Mucosa of gallbladder (tissue), 1 donor: ENCODE results near the gene SNRNP200. TPM values are rescaled to one million over a fixed set of nuclear protein-coding genes. Genes with fewer than 3 reads are reported as not detected.
"Not testable (repeated sequence)": the region's sequence is repeated elsewhere in the genome, so short reads cannot be mapped to it uniquely, and the experiment has no call there.

Source experiments
- DNase-seq: peaks from one replicate; pipeline ENCODE4 v3.0.0-alpha.2; 2020; ENCODE audit warnings: low spot score
- total RNA-seq: library from RNA; stranded (reverse); gene quantifications from one replicate; pipeline ENCODE4 v1.2.1, GENCODE V29; 2021
- donor health status: DM: no; HTN: no; CAD: no.

Gene SNRNP200
- total RNA-seq, 1 donor from 2014 or later, result 113 TPM

DNA sequence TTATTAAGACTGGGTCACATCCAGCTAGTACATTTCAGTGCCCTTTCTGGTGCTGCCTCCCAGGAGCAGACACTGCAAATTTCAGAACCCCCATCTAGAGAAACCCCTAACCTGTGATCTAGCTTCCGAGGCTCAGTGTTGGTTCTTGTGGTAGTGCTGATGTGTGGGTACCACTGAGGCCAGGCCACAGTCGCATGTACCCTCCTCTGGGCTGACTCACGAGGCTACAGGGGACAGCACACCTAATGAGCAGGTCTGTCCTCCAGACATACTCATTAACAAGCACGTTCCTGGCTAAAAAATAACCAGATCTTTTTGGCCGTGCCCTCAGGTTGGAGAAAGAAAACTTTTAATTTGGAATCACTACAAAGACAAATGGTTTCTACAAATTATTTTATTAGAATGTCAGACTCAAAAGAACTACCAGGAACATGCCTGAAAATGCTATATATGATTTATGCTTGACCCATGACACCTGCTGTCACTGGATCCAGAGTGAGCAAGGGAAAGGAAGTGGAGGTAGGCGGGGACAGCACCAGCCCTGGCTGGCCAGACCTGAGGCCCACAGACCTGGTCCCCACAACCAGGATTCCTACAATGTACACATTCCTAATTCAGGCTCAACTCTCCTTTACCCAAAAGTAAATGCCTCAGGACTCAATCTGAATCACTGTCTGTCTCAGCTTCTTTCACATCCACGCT, 30.8 kb downstream of the SNRNP200 start:
- DNase-seq, result no peak

DNA sequence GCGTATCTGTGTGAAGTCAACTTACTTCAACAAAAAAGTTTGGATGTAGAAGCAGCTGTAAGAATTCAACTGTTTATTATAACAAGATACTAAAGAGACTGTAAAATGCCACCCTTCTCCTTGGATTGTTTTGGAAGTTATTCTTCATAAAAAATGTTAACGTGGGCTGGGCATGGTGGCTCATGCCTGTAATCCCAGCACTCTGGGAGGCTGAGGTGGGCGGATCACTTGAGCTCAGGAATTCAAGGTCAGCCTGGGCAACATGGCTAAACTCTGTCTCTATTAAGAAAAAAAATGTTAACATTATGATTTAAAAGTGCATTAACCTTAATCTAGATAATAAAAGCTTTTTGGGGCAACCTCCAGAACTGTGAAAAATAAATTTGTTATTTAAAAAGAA, 31.6 kb downstream of the SNRNP200 start:
- no peak for DNase-seq

DNA sequence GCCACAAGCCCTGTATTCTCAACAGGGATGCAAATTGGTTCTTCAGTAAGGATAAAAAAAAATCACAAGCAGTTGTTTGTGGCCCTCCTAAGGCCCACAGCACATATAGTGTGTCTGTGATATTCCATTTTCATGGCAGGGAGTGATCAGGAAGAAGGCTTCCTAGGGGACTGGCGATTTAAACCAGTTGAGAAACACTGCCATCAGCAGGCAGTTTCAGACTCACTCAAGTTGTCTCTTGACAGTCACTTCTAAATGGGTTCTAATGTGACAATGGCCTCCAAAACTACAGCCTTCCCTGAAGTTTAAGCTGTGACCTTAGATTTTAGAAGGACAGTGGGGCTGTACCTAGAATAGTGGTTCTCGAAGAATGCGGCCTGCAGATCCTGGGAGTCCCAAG, 33.4 kb downstream of the SNRNP200 start:
- no peak for DNase-seq

DNA sequence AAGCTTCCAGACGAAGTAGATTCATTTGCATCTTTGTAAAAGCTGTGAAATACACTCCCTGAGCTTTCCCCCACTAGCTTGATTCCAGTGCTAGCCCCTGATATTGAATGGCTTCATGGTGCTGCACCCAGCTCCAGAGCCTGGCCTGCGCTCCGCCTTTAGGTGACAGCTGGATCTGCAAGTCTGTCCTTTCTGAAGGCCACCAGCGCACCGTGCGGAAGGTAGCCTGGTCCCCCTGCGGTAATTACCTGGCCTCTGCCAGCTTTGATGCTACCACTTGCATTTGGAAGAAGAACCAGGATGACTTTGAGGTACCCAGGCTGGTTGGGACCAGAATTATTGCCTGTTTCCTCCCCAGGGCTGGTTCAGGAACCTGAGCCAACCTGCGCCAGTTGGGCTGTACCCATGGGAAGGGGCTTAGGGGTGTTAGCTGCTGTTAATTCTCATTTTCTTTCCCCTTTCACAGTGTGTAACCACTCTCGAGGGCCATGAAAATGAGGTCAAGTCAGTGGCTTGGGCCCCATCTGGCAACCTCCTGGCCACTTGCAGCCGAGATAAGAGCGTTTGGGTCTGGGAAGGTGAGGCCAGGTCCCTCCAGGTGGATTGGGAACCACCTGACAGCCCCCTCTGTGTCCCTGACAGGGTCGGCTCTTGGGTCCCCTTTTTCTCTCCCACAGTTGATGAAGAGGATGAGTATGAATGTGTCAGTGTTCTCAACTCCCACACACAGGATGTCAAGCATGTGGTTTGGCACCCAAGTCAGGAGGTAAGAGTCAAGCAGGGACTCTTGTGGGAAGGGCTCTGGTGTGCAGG, 38.0 kb downstream of the SNRNP200 start:
- no peak for DNase-seq

DNA sequence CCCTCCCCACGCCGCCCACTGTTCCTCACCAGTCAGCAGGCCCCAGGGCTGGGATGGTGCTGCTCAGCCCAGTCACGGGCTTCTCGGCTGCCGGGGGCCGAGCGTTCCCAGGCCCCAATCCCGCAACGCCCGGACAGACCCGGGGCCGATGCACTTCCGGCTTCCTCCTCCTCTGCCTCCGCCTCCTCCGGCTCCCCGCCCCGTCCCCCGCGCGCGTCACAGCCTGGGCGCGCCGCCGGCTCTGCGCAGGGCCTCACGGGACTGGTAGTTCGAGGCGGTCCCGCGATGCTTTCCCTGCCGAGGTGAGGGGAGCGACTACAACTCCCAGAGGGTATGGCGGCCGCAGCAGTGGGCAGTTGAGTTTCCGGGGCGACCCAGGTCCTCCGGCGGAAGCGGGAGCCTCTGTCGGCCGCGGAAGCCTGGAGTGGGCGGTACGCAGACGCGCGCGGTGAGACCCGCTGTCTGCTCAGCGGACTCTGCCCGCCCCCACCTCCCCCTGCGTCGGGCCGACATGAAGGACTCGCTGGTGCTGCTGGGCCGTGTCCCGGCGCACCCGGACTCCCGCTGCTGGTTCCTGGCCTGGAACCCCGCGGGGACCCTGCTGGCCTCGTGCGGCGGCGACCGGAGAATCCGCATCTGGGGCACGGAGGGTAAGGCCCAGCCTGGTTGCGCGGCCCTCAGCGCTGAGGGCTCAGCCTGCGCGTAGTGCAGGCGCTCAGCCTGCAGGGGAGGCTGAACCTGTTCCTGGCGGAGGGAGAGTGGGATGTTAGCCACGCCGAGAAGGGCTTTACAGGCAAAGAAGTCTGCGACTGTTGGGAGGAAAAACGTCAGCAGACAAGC, 39.3 kb downstream of the SNRNP200 start, which contains the start of the genes CIAO1 and TMEM127:
CIAO1 (plus strand) TSS at position 386 of the 840 bp plus-strand sequence; CDS start at position 512, 126 bp downstream.
TMEM127 (minus strand) TSS at position 158 of the 840 bp plus-strand sequence. CDS start 616 bp downstream, outside the sequence.
- peak; percentile 98 for DNase-seq

DNA sequence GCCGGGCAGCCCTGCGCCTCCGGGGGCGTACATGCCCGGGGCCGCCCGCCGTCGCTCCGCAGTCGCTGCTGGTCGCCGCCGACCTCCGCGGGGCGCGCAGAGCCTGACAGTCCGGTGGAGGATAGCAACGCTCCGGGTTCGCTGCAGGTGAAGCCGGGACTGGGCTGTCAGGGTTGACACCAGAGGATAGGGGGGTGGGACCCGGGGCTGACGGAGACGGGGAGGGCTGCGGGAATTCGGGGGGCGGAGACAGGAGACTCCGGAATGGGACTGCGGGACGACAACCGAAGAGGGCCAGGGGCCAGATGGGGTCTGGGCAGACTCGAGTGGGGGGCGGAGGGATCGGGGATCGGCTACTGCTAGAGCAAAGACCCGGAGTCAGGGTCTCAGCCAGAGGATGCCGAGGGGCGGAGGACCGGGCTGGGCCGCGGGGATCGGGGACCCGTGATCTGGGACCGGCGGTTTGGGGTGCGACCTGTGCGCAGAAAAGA, 40.0 kb downstream of the SNRNP200 start:
- DNase-seq, result no peak

DNA sequence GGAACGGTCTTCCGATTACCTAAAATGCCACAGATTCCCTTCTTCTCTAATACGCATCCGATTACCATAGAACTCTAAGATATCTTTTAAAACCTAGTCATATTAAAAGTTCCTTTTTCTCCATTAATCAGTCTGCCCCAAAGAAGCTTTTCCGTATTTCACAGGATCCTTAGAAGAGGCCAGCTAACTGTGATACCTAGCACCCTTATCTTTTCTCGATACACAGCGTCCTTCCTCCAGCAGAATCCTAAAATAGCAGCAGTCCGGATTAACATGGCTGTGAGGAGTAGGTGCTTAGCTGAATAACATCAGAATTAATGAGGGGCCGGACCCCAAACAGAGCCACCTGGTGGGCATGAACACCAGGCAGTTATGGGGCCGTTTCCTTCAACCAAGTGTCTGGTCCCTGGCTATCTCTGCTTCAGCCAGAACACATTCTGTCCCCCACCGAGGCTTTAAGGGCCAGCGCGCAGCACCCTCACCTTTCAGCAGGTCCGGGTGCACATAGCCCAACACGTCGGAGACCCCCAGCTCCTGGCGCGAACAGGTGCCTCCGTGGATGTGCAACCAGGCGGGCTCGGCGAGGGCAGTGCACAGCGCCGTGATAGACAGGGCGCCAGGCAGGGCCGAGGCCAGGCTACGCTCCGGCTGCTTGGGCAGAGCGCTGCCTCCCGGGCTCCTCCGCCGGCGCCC, 40.5 kb downstream of the SNRNP200 start:
- no peak for DNase-seq

DNA sequence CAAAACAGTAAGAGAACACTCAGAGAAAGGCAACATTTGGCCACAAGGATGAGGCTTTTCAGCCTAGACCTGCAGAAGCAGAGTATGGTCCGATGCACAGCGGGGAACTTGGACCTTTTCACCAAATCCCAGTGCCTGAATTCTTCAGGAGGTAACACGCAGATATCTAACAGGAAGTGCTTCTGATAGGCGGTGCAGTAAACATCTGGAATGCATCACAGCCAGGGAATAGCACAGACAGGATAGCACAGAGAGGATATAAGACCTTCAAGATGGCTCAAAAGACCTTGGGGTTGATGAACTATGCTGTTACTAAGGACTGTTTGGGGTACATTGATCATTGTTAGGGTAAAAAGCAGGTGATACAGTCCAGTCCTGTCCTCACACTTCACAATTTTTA, 41.3 kb downstream of the SNRNP200 start:
- no peak for DNase-seq

DNA sequence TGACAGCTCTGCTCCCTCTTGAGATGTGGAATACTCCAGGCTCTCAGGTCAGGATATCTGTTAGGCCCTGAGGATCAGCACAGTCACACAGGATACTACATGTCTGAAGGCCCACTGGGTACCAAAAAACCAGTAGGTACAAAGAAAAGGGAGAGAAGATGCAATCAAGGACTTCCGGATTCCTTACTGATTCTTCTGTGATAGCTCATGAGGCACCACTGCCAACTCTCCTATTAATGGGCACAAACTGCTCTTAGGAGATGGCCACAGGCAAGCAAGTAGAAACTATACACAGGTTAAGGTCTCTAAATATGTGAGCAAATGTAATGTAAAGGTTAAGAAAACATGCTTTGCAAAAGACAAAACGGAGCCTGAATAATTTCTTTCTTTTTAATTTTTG, 43.0 kb downstream of the SNRNP200 start:
- DNase-seq, result no peak

DNA sequence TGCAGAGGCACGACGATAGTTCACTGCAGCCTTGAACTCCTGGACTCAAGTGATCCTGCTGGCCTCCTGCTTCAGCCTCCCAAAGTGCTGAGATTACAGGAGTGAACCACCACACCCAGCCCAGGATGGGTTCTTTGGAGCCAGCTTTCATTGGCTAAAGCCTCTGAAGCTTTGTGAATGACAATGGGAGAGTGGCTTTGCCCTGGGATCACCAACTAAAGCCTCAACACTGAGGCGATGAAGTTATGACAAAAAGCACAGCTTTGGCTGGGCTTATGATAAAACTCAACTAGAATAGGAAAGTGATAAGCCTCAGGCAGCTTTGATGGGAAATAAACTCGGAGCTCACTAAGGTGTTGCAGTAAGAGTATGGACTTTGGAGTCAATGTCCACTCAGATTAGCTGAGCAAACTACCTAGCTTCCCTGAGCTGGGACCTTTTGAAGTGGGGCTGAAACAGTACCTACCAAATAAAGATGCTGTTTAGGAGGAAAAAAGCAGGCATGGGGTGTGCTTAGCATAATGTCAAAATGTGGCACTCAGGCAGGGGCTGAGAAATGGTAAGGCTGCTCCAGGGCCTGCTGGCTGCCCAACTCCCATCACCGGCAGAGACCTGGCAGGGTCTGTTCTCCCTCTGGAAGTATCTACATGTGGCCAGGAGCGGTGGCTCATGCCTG, 43.9 kb downstream of the SNRNP200 start:
- DNase-seq, result no peak

DNA sequence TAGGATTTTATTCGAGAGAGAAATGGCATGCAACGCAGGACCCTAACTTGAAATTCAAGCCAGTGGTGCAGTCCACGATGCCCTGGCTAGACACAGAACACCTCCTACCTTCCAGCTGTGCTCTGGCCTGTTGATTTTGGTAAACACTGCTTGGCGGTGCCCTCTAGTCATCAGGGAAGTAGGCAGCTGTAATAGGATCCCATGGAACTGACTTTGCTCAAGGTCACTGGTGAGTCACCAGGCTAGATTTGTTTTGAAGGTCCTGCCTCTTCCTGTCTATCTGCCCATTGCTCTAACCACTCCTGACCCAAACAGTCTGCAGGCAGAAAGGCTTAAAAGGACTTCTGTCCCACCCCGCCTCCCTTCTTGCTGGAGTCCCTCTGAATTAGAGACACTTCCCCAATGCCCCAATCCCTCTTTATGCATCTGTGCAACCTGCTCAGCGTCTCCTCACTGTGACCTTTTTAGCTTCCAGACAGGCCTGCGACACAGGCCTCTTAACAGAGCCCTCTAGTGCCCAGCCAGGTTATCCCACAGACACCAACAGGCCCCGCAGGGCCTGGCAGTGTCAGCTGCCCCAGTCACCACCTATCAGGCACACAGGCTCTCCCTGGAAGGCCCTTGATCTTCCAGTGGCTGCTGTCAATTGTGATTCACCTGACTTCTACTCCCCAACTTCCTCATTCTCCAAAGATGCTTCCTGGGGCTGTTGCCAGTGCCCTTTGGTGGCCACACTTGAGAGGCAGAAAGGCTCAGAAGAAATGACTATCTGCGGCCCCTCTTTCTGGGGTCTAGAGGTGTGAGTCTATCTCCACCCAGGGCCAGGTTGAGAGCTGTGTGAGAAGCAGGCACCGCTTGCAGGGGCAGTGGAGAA, 44.7 kb downstream of the SNRNP200 start:
- DNase-seq, result peak; percentile 77

DNA sequence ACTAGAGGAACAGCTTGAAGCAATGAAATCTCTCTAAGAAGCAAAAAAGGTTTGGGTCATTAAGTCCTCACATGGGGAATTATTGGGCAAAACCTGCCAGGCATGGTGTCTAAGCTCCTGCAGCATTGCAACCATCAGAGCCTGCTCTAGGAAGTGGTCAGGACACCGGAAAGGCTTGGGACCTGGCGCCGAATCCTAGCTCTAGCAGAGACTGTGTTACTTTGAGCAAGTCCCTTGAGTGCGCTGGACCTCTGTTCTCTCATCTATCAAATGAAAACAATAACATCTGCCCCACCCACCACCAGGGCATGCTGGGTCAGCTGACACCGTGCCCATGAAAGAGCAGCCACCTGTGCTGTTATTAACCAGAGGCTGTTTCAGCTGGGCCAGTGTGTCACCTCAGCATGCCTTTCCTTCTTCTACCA, 45.8 kb downstream of the SNRNP200 start:
- DNase-seq, result peak; percentile 59

DNA sequence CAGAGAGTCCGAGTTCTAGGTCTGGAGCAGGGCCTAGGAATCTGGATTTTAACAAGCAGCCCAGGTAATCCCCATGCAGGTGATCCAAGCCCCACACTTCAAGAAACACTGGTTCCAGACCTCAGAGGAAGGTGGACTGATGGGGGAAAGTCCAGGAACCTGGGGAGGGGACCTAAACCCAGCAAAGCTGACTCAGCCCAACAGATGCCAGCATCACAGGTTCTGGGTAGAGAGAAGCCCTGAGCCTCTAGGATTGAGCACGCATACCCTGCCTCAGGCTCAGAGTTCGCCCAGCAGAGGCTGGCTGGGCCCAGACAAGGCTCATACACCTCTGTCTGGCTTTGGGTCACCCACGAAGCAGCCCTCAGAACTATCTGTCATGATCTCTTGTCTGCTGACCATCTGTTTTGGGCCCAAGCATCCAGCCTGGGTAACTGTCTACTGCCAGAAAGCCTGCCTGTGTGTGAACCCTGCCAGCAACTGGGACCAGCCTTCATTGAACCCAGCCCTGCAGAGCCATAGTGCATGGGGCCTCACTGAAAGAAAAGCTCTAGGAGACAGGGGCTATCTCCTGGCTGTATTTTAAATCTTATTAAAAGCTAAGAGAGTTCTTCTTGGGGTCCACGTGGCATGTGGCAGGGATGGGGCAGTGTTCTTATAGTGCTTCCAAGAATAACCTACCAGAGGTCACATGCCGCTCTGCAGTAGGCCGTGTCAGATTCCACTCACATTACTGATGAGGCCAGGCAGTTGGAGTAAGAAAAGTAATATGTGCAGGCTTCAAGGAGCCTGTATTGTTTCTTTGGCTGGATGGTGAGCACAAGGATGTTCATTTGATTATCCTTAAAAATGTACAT, 47.0 kb downstream of the SNRNP200 start:
- DNase-seq, result no peak

DNA sequence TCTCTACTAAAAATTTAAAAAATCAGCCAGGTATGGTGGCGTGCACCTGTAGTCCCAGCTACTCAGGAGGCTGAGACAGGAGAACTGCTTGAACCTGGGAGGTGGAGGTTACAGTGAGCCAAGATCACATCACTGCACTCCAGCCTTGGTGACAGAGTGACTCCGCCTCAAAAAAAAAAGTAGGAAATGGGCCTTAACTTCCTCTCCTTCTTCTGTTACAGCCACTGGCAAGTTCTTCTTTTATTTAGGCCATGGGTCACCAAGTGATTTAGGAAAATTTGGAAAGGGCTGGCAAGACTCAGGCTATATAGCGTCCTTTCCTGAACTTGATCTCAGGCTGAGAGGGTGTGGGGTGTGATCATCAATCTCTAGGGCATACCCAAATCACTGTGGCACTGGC, 47.6 kb downstream of the SNRNP200 start:
- not testable (repeated sequence) for DNase-seq

DNA sequence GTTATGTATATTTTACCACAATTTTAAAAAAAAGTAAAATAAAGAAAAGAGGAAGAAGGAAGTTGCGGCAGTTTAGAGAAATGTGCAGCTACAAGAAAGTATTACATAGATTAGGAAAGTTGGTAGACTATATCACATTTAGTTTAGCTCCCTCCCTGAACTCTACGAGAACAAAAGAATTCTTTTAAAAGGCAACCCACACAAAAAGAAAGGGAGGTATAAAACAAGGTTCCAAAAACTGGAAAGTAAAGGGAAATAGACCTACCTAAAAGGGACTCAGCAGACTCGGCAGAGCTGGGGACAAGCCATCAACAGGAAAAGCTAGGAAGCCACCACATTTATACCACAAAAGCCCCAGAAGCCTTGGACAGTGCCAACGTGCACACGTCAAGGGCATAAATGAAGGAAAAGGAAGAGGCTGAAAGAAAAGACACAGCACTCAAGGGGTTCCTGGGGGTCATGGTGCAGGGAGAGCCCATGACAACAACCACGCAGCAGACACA, 48.7 kb downstream of the SNRNP200 start:
- DNase-seq, result no peak

DNA sequence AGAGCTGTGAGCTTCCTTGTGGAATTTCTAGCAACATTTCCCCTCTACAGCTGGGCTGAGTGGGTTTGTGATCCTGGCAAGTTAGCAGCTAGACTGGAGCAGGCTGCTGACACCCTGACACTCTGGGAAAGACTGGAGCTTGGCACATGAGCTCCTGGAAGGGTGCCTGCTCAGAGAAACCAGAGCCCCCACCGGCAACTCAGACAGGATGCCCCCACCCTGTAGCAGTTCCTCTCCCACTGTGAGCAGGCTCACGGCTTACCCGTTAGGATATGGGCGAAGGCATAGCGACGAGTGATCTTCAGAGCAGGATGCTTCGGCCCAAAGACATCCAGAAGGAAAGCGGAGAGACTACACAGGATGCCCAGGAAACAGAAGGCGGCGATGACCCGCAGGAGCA, 50.8 kb downstream of the SNRNP200 start:
- DNase-seq, result no peak

DNA sequence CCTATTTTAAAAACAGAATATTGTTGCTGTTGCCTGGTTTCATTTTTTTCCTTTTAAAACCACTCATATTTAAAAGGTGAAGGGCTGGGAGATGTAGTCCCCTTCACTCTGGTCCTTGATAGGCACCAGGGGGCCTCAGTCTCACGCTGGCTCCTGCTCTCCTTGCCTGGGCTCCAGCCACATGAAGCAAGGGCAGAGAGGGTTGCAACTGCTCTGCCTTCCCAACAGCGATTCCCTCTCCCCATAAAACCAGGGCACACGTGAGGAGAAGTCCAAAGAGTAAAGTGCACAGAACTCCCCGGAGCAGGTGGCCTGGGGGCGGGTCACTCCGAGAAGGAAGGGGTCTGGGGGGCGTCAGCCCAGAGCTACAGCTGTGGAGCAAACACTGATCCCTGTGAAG, 52.3 kb downstream of the SNRNP200 start:
- no peak for DNase-seq

DNA sequence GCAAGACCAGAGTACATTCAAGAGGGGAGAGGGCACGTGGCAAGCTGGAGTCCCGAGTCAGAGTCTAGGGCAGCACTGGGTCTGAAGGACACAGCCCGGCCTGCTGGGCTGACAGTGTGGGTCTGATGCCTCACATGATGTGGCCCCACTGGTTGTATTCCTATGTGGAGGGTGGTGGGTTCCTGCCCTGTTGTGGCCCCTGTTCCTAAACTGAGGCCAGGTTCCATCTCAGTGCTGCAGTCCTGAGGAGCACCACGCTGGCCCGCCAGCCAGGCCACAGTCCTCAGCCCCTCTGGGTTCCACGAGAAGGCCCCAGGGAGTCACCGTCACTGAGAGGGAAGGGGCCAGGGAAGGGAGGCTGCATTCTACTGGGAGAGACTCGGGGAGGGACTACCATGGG, 52.8 kb downstream of the SNRNP200 start:
- DNase-seq, result no peak
